ENCODE measurements around the gene SLC20A1.

GRCh38 chr2:112687522-112687921 is 41.8 kb downstream of the SLC20A1 start:
- TF ChIP-seq CTCF (IDR thresholded peaks at IDR 0.05) (no peak), POLR2A (IDR thresholded peaks at IDR 0.05) (no peak)
